ENCODE results near the gene CARD11.

CARD11 gene

DNA sequence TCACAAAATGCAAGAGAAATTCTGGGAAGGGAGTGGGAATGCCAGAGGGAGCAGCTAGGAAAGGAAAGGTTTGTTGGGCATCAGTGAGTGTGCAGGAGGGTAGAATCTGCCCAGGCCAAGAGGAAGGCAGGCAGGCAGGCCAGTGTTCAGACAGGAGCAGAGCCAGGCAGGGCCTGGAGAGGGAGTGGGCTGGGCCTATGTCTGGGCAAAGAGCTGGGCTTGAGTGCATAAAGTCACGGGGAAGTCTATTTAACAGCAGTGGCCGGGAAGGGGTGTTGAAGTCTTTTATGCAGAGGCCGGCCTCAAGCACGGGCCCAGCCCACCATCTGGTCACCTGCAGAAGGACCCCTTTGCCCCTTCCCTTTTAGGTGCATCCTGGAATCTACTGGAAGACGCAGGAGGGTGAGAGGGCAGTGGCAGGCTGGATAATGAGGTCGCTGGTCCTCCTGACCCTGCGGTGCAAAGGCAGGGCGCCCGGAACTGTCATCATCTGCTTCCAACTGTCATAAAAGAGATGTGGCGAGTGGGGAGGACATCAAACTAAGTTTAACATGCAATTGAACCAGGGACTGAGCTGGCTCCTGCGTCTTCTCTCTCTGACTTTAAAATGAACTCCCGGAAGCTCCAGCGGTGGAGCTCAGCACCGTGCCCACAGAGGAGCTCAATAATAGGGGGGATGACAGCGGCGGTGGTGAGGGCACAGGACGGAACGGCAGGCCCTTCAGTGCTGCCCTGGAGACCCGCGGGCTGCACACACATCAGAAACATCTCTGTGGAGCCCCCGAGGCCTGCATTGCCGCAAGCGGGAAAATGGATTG is 29.5 kb downstream of the CARD11 start:
- no peak for DNase-seq

DNA sequence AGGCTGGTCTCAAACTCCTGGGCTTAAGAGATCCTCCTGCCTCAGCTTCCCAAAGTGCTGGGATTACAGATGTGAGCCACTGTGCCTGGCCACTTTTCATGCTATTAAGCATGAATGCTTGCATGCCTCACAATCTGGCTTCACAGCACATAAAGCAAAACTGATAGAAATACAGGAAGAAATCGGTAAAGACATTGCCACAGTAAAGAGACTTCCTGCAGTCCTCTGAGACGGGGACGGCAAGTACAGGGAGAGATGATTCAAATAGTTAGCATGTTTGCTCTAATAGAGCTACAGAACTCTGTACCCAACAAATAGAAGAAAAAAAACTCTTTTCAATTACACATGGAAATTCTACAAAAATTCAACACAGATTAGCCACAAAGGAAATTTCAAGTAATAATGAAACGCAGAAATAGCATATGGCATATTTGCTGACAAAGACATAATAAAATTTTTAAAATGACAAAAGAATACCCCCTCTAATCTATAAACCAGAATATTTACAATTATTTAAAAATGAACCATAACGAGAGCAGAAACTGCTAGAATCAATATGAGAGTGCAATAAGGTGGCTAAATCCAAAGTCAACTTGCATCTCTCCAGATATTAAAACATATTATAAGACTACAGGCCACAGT is 32.3 kb downstream of the CARD11 start:
- DNase-seq = no peak

DNA sequence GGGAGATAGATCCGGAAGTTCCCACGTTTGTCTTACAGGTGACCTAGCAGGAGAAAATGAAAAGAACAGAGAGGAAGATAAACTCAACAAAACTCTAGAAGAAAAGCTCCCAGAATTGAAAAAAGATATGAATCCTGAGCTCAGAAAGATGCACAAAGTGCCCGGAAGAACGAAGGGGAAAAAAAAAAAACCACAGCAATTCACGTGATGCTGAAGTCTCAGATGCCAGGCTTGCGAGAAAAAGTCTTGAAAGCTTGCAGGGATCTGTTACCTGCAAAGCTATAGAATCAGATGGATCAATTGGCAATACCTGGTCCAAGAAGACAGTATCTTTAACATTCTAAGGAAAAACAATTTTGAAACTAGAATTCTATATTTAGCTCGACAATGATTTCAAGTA is 33.5 kb downstream of the CARD11 start:
- no peak for DNase-seq

DNA sequence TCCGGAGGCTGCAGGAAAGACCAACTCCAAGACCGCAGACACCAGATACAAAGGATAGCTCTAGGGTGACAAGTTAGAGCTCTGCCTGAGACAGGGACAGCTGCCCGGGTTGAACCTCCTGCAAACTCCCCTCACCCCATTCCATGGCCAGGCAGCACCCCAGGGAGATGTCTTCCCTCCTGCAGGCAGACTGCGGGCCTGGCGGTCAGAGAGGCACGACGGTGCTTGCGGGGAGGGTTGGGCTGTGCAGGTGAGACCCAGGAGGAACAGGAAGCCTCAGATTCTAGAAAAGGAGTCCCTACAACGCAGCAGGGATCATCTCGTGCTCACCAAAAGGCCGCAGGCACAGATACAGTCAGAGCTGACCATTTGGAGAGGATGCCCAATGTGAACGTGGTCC is 34.6 kb downstream of the CARD11 start:
- no peak for DNase-seq

DNA sequence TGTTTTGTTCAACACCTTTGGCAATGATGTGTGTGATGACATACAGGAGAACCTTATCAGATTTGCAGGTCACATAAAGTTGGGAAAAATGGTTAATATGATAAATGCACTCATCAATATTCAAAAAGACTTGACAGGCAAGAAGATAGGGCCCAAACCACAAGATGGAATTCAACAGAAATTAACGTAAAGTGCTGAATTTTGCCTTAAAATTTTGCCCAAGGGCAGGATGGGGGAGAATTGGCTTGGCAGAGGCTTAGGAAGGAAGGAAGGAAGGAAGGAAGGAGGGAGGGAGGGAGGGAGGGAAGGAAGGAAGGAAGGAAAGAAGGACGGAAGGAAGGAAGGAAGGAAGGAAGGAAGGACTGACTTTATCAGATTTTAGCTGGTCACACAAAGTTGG is 35.3 kb downstream of the CARD11 start:
- DNase-seq = no peak

DNA sequence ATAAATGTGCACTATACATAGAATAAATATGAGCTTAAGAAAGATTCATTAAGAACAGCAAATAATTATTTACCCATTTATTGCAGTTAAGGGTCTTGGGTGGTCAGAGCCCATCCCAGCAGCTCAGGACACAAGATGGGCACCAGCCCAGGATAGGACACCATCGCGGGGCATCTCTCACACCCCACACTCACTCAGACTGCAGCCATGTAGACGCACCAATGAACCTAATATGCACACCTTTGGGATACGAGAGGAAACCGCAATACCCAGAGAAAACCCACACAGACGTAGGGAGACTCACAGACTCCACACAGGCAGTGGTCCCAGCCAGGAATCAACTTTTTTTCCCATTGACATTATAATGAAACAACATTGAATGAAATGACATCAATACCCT is 36.0 kb downstream of the CARD11 start:
- DNase-seq = no peak

DNA sequence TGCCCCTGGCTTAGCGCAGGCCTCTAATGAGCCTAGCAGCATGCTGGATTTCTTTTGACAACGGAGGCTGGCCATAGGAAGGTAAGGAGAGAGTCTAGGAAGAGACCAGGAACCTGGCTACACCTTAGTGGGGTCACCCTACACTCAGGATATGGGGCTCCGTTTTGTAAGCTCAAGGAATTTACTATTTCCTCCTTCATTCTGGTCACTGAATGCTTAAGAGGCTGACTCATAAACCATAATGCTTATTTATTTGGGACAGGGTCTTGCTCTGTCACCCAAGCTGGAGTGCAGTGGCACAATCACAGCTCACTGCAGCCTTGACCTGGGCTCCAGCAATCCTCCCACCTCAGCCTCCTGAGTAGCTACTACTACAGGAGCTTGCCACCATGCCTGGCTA is 38.4 kb downstream of the CARD11 start:
- DNase-seq = no peak

DNA sequence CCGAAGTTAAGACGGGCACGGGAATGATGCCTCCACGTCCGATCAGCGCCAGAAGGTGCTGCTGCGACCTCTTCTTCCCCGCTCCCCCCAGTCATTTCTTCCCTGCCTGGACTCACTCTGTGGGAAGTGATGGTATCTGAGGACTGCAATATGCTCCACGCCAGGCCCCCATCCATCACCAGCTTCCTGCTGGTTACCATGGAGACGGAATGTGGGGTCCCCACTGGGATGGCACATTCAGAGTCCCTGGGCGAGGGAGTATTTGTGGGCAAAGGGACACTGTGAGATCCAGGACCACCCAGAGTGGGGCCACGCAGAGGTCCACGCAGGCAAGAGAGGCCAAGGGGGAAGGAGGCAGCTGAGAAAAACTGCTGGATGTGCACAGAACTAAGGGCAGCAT is 39.7 kb downstream of the CARD11 start:
- DNase-seq = no peak

DNA sequence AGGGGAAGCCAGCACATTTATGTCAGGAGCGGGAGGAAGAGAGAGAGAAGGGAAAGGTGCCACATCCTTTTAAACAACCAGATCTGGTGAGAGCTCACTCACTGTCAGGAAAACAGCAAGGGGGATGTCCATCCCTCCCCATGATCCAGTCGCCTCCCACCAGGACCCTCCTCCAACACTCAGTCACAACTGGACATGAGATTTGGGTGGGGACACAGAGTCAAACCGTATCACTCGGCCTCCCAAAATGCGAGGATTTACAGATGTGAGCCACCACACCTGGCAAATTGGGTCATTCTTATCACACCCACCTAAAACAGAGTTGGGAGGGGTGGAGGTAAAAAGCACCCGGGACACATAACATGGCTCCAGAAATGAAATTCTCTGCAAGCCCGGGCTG is 41.0 kb downstream of the CARD11 start:
- no peak for DNase-seq

DNA sequence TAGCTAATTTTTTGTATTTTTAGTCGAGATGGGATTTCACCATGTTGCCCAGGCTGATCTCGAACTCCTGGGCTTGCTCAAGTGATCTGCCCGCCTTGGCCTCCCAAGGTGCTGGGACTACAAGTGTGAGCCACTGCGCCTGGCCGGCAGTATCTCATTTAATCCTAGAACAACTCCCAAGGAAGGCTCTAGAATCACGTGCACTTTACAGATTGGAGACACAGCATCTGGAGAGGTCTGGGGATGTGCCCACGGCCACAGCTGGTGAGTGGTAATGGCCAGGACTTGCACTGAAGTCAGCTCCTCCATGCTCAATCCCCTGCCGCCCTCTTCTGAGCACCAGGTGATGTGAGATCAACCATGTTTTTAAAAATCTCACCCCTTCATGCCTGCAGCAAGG is 43.1 kb downstream of the CARD11 start:
- no peak for DNase-seq

DNA sequence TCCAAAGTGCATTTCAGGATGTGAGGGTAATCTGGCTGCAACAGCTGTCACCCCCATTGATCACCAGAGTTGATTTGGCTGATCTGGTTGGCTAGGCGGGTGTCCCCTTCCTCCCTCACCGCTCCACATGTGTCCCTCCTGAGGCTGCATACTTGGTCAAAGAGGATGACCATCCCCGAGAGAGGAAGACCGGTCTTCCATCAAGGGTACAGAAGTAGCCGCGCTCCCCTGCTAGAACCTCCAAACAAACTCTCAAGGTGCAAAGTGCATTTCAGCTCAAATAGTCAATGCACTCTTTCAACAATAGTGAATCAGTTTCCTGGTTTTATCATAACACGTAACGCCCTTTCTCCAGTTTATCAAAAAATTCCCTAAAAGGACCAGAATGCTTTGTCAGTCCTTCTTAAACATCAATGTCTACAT is 44.6 kb downstream of the CARD11 start:
- no peak for DNase-seq

DNA sequence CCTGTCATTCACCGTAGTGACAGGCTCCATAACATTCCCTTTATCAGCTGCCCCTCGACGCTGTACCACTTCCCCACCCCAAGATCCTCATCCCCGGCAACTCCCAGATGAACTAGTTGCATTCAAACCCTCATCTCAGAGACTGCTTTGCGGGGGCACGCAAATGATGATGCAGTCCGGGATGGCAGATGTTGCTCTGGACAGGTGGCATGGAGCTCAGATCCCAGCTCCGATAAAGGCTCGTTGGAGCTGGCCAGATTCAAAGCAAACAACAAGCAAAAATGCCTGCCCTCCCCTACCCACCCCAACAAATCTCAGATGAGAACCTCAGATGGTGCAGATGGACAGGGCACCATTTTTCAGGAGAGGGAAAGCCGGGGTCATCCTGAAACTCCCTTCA is 46.7 kb downstream of the CARD11 start:
- no peak for DNase-seq

DNA sequence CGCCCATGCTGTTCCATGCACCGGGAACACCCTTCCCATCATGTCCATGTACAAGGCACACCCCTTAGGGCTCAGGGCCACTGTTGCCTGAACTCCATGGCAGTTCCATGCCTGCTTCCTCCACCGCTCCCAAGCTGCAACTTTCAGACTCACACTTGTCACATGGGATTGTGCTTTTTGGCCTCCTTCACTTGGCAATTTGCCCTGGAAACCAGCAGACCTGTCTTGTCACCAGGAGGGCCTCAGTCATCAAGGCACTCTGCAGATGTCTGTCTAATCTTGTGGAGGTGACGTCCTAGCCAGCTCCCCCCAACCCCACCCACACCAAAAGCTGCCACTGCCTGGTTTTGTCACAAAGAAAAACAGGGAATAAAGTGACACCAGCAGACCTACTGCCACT is 47.5 kb downstream of the CARD11 start:
- no peak for DNase-seq

DNA sequence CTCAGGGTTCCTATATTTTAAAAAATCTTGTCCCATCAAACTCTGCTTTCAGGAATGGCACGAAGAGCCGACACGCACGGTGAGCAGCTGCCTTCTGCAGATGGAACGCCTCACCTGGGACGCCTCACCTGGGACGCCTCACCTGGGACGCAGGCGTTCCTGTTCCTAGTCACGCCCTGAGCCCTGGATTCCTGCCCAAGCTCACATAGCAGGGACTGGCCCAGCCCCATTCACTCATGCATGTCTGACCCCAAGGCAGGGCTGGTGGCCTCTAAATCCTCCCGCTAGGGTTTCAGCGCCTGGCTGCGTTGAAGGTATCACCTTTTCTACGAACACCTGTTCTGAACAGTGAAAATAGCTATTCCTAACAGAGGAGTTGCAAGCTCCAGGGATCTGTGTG is 49.8 kb downstream of the CARD11 start:
- no peak for DNase-seq

DNA sequence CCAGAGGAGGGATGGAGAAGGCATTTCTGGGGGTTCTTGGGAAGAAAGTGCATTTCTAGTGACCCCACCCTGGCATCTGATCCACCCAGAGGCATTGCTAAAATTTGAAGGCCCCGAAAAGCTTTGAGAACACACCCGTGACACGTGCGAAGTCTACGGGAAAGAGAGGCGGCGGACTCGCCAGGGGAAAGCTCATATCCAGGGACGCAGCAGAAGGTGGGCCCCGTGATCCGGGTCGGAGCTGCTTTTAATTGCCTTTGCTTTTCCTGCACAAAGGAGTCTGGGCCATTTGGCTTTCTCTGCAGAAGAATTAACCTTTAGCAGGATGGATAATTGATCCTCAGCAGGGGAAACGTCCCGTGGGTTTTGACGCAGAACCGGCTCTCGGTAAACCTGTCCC is 50.3 kb downstream of the CARD11 start:
- no peak for DNase-seq

DNA sequence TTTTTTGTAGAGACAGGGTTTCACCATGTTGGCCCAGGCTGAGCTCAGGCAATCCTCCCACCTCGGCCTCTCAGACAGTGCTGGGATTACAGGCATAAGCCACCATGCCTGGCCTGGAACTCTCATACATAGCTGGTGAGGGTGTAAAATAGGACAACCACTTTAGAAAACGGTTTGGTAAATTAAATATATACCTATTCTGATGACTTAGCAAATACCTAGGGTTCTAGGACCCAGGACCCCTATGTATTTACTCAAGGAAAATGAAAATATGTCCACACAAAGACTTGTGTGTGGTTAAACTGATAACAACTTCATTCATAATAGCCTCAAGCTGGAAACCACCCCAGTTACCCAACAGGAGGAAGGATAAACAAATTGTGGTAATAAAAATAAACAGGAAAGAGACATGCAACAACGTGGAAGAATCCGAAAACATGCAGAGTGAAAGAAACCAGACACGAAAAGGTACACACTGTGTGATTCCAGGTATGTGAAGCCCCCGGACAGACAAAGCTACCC is 52.7 kb downstream of the CARD11 start:
- DNase-seq = no peak

DNA sequence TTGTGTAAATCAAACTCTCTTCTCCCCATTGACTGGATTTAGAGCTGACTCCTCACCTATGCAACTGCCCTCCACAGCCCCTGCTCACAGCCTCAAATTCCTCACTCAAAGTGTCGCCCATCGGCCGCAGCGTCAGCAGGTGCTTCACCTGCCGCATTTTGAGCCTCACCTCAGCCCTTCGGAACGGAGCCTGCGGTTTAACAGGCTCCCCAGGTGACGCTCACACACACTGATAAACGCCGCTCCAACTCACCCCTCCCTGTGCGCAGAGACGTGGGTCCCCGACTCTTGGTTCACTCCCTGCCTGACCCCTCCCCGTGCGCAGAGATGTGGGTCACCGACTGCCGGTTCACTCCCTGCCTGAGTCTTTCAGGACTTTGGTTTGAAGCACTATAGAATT is 57.1 kb downstream of the CARD11 start:
- no peak for DNase-seq

DNA sequence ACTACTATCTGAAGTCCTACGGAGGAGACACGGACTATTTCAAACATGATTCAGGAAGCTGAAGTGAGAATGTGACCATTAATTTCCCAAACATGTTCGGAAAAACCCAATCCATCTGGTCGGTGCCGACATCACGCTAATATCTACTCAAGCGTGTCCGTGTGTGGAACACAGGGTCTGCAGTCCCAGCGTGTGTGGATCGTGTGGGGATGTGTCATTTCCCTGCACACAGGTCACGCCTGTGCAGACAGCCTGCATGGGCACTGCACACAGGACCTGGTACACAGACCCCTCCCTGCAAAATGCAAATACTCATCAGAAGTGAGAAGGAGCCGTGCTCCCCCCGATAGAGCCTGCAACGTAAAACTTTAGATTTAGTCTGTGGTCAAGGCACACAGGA is 57.8 kb downstream of the CARD11 start:
- no peak for DNase-seq

DNA sequence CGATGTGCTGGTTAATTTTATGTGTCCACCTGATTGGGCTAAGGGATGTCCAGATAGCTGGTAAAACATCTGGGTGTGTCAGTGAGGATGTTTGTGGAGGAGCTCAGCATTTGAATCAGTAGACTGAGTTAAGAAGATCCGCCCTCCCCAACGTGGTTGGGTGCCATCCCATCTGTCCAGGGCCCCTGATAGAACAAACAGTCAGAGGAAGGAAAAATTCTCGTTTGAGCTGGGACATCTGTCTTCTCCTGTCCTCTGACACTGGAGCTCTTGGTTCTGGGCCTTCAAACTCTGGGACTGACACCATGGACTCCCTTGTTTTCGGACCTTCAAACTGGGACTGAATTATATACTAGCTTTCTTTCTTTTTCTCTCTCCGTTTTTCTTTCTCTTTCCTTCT is 59.6 kb downstream of the CARD11 start:
- DNase-seq = no peak

DNA sequence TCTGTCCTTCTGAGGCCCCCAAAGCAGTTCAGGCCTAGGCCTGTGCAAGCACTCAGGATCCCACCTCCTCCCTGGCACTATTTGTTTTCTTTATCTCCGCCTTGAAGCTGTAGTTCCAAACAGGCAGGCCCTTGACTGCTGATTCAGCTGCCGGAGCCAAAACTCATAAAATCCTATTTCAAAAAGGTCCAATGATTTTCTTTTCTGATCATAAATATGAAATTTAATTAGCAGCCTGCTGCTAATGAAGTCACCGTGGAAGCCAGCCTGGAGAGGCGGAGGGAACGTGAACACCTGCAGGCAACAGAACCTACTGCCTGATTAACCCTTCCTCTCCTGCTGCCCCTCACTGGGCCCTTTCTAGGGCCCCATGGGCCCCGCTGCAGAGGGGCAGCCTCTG is 60.1 kb downstream of the CARD11 start:
- no peak for DNase-seq

DNA sequence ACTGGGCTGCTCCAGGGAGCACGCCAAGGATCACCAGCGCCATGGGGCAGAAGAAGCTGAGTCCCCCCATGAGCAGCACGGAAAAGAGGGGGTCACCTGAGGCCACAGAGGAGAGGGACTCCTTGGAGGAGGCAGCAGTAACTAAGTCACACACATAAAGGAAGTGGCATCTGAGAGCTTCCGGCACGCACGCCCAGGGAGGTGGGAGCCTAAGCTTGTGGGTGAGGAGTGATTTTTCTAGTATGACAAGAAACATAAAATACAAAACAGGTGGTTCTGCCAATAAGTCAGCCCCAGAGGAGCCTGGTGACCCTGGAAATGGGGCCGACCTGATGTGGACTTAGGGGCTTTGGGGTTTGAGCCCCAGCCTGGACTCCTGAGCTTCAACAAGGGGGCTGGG is 60.8 kb downstream of the CARD11 start:
- peak; percentile 30 for DNase-seq

DNA sequence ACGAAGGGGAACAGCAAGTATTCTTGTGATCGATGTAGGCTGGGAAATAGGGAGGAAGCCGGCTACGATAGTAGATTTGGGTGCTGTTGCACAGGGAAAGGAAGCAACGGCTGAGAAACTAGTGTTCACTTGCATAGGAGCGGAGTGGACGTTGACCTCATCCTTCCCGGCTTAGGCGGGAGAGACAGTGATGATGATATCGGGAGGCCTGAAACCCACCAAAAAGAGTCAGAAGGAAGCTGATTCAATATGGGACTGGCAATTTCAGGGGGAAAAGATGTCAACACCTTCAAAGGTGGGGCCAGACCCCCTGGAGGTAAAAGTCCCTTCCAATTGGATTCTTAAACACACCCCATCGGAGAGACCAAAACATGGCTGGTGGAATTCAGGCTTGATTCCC is 61.3 kb downstream of the CARD11 start:
- no peak for DNase-seq

DNA sequence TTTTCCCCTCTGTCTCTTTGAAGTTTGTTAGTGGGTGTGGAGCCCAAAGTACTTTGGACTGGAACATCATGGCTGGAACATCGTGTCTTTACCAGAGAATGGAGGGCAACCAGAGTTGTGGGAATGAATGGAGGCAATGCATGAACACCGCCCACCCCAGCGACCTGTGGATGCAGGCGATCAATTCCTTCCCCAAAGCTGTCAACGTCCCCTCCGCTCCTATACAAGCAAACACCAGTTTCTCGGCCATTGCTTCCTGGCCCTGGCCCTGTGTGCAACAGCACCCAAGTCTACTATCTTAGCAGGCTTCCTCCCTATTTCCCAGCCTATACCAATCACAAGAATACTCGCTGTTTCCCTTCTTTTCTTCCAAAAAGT is 62.6 kb downstream of the CARD11 start:
- no peak for DNase-seq

DNA sequence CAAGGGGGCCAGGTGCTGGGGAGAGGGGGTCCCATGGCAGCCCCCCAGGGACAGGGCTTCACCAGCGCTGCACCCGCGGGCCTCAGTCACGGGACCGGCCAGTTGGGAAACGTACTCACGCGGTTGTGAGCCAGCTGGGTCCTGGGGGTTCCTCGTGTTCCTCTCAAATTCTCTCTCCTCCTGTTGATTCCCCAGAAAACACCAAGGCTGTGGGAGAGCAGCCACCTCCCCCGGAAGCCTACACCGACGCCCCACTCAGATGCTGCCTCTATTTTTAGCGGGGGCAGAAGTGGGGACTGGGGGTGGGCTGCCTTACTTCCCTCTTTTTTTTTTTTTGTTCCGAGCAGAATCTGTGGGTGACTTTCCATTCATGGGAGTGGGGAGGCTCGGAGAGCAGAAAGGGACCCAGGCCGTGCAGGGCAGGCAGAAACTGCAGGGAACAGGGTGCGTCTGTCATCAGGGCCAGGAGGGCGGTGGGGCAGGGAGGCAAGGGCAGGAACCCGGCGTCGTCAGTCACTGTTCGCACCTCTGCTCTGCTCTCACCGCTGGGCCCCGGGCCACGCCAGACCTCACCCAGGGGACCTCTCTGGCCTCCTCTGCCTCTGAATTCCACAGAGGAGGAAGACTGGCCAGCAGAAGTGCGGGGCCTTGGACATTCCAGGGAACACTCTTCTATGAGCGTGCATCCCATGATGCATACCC is 63.1 kb downstream of the CARD11 start:
- no peak for DNase-seq

All from activated T-cell treated with anti-CD3 and anti-CD28 coated beads for 4 hours (primary cell).